ENCODE data around the gene RFC2. TPM values are rescaled to one million over a fixed set of nuclear protein-coding genes. Genes with fewer than 3 reads are reported as not detected.

Gene RFC2
- 48.5 to 60.7 TPM (median 56.3 TPM) in 5 replicates for total RNA-seq (2022; extraction: Qiagen RNA extraction; ENCODE audit: low read depth)

GRCh38 chr7:74254129-74254857 is at the start of gene RFC2:
RFC2 (minus strand) TSS chr7:74254399; CDS start chr7:74254383, 16 bp downstream.

GRCh38 chr7:74289018-74289658 is 34.9 kb upstream of the RFC2 start, which contains the start of gene CLIP2:
CLIP2 (plus strand) TSS chr7:74289407; CDS start chr7:74317547, 28,140 bp downstream.

Other genes with a start within 250 kb of the RFC2 start
- gene ELN, start 226.2 kb downstream of the RFC2 start, total RNA-seq (2022; extraction: Qiagen RNA extraction; ENCODE audit: low read depth), result 0.06 to 0.16 TPM (median 0.08 TPM) in 5 replicates
- gene LIMK1, start 170.6 kb downstream of the RFC2 start, total RNA-seq (2022; extraction: Qiagen RNA extraction; ENCODE audit: low read depth), result 28.4 to 35.2 TPM (median 31.0 TPM) in 5 replicates
- gene EIF4H, start 80.0 kb downstream of the RFC2 start, total RNA-seq (2022; extraction: Qiagen RNA extraction; ENCODE audit: low read depth), result 293 to 311 TPM (median 297 TPM) in 5 replicates
- gene LAT2, start 44.4 kb downstream of the RFC2 start, total RNA-seq (2022; extraction: Qiagen RNA extraction; ENCODE audit: low read depth), result 0.97 to 1.6 TPM (median 1.1 TPM) in 5 replicates
- 11.7 to 17.4 TPM (median 15.2 TPM) in 5 replicates for gene CLIP2, start 35.0 kb upstream of the RFC2 start, total RNA-seq (2022; extraction: Qiagen RNA extraction; ENCODE audit: low read depth)
- gene GTF2IRD1, start 199.5 kb upstream of the RFC2 start, total RNA-seq (2022; extraction: Qiagen RNA extraction; ENCODE audit: low read depth), result 19.4 to 25.3 TPM (median 24.3 TPM) in 5 replicates

All from A549 treated with GW870086 at 1 μM for 4 hours (cell line).